Liver (tissue), 9 donors: ENCODE data around the gene ZCCHC9. TPM values are rescaled to one million over a fixed set of nuclear protein-coding genes. Genes with fewer than 3 reads are reported as not detected.

Source experiments
- DNase-seq: peaks from one replicate; pipeline ENCODE4 v3.0.0-alpha.2; 2017; ENCODE audit warnings: low spot score
- H3K27ac ChIP-seq, 2 donors: one replicate each; pipeline ENCODE4 v1.7.0; 2013; ENCODE audit warnings: inconsistent platforms in 2 of 2, low read length in 2 of 2, control low read depth in 1 of 2, low read depth in 1 of 2, mild to moderate bottlenecking in 1 of 2
- H3K27me3 ChIP-seq, 4 donors: one replicate each; pipeline versions ENCODE4 v1.6.1 to v1.7.0; 2013; ENCODE audit warnings: low read length in 3 of 4, inconsistent platforms in 1 of 4, mild to moderate bottlenecking in 1 of 4, moderate library complexity in 1 of 4; ENCODE audit not compliant: control insufficient read depth in 4 of 4, insufficient read depth in 4 of 4
- H3K36me3 ChIP-seq, 4 donors: one replicate each; pipeline versions ENCODE4 v1.6.1 to v1.7.0; 2013; ENCODE audit warnings: low read length in 3 of 4, mild to moderate bottlenecking in 3 of 4, low read depth in 1 of 4, moderate library complexity in 1 of 4; ENCODE audit not compliant: control insufficient read depth in 4 of 4, insufficient read depth in 3 of 4
- H3K4me1 ChIP-seq, 4 donors: one replicate each; pipeline versions ENCODE4 v1.6.1 to v1.7.0; 2013; ENCODE audit warnings: low read length in 3 of 4, mild to moderate bottlenecking in 3 of 4, moderate library complexity in 1 of 4; ENCODE audit not compliant: control insufficient read depth in 4 of 4, insufficient read depth in 4 of 4
- H3K4me3 ChIP-seq, 3 donors: one replicate each; pipeline versions ENCODE4 v1.6.1 to v1.7.0; 2013; ENCODE audit warnings: low read length in 3 of 3, control low read depth in 1 of 3, low read depth in 1 of 3, mild to moderate bottlenecking in 1 of 3
- H3K9ac ChIP-seq, 2 donors: one replicate each; pipeline ENCODE4 v1.7.0; 2013; ENCODE audit warnings: low read length in 2 of 2, mild to moderate bottlenecking in 2 of 2, moderate library complexity in 2 of 2, control low read depth in 1 of 2, low read depth in 1 of 2
- H3K9me3 ChIP-seq, 4 donors: one replicate each; pipeline versions ENCODE4 v1.6.1 to v1.7.0; 2013; ENCODE audit warnings: low read length in 3 of 4; ENCODE audit not compliant: control insufficient read depth in 4 of 4
- EGR1 ChIP-seq, 2 donors: IDR thresholded peaks; 2 replicates each; pipeline ENCODE4 v1.6.1; 2016 to 2018; ENCODE audit warnings: antibody characterized with exemption in 2 of 2, low read depth in 2 of 2
- FOXA1 ChIP-seq: IDR thresholded peaks from 2 replicates; pipeline ENCODE4 v1.6.1; 2016; ENCODE audit warnings: antibody characterized with exemption
- FOXA2 ChIP-seq: IDR thresholded peaks from 2 replicates; pipeline ENCODE4 v1.6.1; 2016; ENCODE audit warnings: antibody characterized with exemption
- GABPA ChIP-seq, 2 donors: IDR thresholded peaks in 1 of 2; conservative IDR thresholded peaks in 1 of 2; 2 replicates each; pipeline ENCODE4 v1.6.1; 2016; ENCODE audit warnings: antibody characterized with exemption in 2 of 2, mild to moderate bottlenecking in 1 of 2, moderate library complexity in 1 of 2
- HNF4A ChIP-seq, 2 donors: conservative IDR thresholded peaks; 2 replicates each; pipeline ENCODE4 v1.6.1; 2016; ENCODE audit warnings: antibody characterized with exemption in 2 of 2, mild to moderate bottlenecking in 2 of 2
- HNF4G ChIP-seq: IDR thresholded peaks from 2 replicates; pipeline ENCODE4 v1.6.1; 2016; ENCODE audit warnings: antibody characterized with exemption
- JUND ChIP-seq, 2 donors: IDR thresholded peaks; 2 replicates each; pipeline ENCODE4 v1.6.1; 2016; ENCODE audit warnings: antibody characterized with exemption in 2 of 2
- RAD21 ChIP-seq, 2 donors: IDR thresholded peaks; 2 replicates each; pipeline ENCODE4 v1.6.1; 2016; ENCODE audit warnings: antibody characterized with exemption in 2 of 2, mild to moderate bottlenecking in 2 of 2
- RXRA ChIP-seq, 2 donors: IDR thresholded peaks; 2 replicates each; pipeline ENCODE4 v1.6.1; 2017 to 2018; ENCODE audit warnings: antibody characterized with exemption in 2 of 2, mild to moderate bottlenecking in 1 of 2
- SP1 ChIP-seq: IDR thresholded peaks from 2 replicates; pipeline ENCODE4 v1.6.1; 2018; ENCODE audit warnings: antibody characterized with exemption, mild to moderate bottlenecking
- TAF1 ChIP-seq: conservative IDR thresholded peaks from 2 replicates; pipeline ENCODE4 v1.6.1; 2016; ENCODE audit warnings: antibody characterized with exemption, mild to moderate bottlenecking
- YY1 ChIP-seq: IDR thresholded peaks from 2 replicates; pipeline ENCODE4 v1.6.1; 2016; ENCODE audit warnings: antibody characterized with exemption, mild to moderate bottlenecking
- WGBS: extraction: QIAGEN DNeasy Blood & Tissue Kit; methylation state at CpG from one replicate; pipeline ENCODE4 v1.1.7; 2013; 5-methylcytosine and 5-hydroxymethylcytosine counted together
- polyA plus RNA-seq, 2 donors: library from polyadenylated mRNA; stranded (reverse) in 1 of 2; unstranded in 1 of 2; fragments of 200-250 nt in 1 of 2; fragments of >200 nt in 1 of 2; fragmentation: Nextera tagmentation in 1 of 2; extraction: Ambion mirVana in 1 of 2; gene quantifications; one replicate each; pipeline versions ENCODE4 v1.2.1 to v1.2.3, GENCODE V29; 2013 to 2015
- total RNA-seq, 2 donors: library from RNA; depleted of rRNA; stranded (reverse); fragments of >200 nt; gene quantifications; one replicate each; pipeline ENCODE4 v1.2.3, GENCODE V29; 2014
- TF ChIP-seq, protein P1 (sequence below): fragments of 150-350 bp; IDR thresholded peaks from 2 replicates; pipeline ENCODE4 v1.5.1; 2017; ENCODE audit warnings: improper control_type of control experiment, low read depth, low read length; ENCODE audit not compliant: missing input control
- TF ChIP-seq, protein P2 (sequence below): IDR thresholded peaks from 2 replicates; pipeline ENCODE4 v1.6.1; 2016; ENCODE audit warnings: antibody characterized with exemption
- TF ChIP-seq, protein P3 (sequence below): IDR thresholded peaks from 2 replicates; pipeline ENCODE4 v1.6.1; 2016; ENCODE audit warnings: antibody characterized with exemption, mild to moderate bottlenecking
- TF ChIP-seq, protein P4 (sequence below): IDR thresholded peaks from 2 replicates; pipeline ENCODE4 v1.6.1; 2016; ENCODE audit warnings: antibody characterized with exemption
- donor health status: healthy.
- donor health status: healthy.
- donor health status: healthy.
- donor health status: healthy.
- donor health status: healthy.

The ZCCHC9 gene
- total and polyA plus RNA-seq, 4 donors = 13.5 to 19.9 (median 19.0) TPM

DNA sequence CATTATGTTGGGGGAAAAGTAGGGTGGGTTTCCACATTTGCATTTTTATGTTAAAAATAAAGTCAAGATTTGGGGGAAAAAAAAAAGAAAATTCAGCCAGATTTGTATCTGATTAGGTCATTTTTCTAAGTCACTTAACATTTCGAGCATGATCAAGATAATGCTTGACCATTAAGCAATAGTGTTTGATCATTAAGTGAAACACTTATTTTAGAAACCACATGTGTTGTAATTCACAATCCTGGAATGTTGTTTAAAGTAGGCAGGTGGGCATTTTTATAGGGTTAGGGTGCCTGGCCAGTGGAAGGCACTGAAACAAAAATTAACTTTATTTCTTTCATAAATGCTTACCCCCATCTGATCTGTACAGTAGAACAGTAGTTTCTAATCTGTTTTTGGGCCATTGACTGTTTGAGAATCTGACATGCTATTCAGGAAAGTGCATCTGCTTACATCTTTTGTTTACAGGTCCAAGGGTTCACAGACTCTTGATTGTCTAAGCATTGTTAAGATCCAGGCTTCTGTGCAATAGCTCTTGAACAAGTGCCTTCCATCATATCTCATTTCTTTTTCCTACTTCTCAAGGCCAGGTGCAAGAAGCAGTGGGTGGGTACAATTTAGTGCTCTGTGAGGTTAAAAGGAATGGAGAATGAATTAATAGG lies 9.1 kb downstream of the ZCCHC9 start:
- Histone ChIP-seq H3K36me3 (peaks cover 0 to 26% (median 20%) of the 10 kb centered on the region in 4 donors), H3K4me3 (no peak overlapping the region), H3K9ac (no peak overlapping the region), H3K9me3 (no peaks in the 10 kb centered on the region), H3K27me3 (no peaks in the 10 kb centered on the region), H3K27ac (peak overlapping the region; percentile 55 to 68), H3K4me1 (peaks cover 5 to 16% (median 8%) of the 10 kb centered on the region in 4 donors)
- peak in 1 of 2 donors; percentile 18 for TF ChIP-seq RXRA (IDR thresholded peaks at IDR 0.05)
- TF ChIP-seq HNF4A (conservative IDR thresholded peaks at IDR 0.05) = peak; percentile 50 to 59
- TF ChIP-seq GABPA (IDR thresholded peaks at IDR 0.05 in 1 of 2, conservative IDR thresholded peaks at IDR 0.05 in 1 of 2) = no peak
- TF ChIP-seq RAD21 (IDR thresholded peaks at IDR 0.05) = peak in 1 of 2 donors; percentile 3
- peak; percentile 28 for TF ChIP-seq SP1
- TF ChIP-seq, protein P1, sequence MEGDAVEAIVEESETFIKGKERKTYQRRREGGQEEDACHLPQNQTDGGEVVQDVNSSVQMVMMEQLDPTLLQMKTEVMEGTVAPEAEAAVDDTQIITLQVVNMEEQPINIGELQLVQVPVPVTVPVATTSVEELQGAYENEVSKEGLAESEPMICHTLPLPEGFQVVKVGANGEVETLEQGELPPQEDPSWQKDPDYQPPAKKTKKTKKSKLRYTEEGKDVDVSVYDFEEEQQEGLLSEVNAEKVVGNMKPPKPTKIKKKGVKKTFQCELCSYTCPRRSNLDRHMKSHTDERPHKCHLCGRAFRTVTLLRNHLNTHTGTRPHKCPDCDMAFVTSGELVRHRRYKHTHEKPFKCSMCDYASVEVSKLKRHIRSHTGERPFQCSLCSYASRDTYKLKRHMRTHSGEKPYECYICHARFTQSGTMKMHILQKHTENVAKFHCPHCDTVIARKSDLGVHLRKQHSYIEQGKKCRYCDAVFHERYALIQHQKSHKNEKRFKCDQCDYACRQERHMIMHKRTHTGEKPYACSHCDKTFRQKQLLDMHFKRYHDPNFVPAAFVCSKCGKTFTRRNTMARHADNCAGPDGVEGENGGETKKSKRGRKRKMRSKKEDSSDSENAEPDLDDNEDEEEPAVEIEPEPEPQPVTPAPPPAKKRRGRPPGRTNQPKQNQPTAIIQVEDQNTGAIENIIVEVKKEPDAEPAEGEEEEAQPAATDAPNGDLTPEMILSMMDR = no peak
- TF ChIP-seq JUND (IDR thresholded peaks at IDR 0.05) = peak in 1 of 2 donors; percentile 30
- TF ChIP-seq, protein P2, sequence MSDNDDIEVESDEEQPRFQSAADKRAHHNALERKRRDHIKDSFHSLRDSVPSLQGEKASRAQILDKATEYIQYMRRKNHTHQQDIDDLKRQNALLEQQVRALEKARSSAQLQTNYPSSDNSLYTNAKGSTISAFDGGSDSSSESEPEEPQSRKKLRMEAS = peak; percentile 26
- no peak for DNase-seq
- 34% methylated on average over 1 of the region's 1 CpG for WGBS

DNA sequence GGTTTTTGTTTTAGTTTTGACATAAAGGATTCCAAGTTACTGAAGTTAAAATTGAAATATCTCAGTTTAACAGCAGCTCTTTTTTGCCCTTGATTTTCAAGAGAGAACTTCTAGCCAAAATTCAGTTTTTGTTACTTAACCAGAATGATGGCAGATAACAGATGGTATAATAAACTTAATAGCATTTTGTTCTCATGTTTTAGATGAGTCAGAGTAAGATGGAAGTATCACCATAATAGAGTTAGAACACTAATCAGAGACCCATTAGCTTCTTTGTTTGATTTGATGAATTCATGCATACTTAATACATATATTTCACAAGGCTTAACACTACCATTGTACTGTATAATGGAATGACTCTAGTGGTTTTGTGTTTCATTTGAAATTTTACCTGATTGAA lies 11.9 kb downstream of the ZCCHC9 start:
- Histone ChIP-seq H3K36me3 (peaks cover 0 to 26% (median 21%) of the 10 kb centered on the region in 4 donors), H3K4me3 (no peak overlapping the region), H3K27me3 (no peaks in the 10 kb centered on the region), H3K27ac (no peak overlapping the region), H3K9ac (no peak overlapping the region), H3K4me1 (peaks cover 3 to 16% (median 8%) of the 10 kb centered on the region in 4 donors), H3K9me3 (no peaks in the 10 kb centered on the region)
- DNase-seq = no peak
- TF ChIP-seq SP1 = no peak
- TF ChIP-seq HNF4G = no peak
- TF ChIP-seq, protein P2 = no peak
- TF ChIP-seq GABPA (IDR thresholded peaks at IDR 0.05 in 1 of 2, conservative IDR thresholded peaks at IDR 0.05 in 1 of 2) = no peak
- TF ChIP-seq, protein P3, sequence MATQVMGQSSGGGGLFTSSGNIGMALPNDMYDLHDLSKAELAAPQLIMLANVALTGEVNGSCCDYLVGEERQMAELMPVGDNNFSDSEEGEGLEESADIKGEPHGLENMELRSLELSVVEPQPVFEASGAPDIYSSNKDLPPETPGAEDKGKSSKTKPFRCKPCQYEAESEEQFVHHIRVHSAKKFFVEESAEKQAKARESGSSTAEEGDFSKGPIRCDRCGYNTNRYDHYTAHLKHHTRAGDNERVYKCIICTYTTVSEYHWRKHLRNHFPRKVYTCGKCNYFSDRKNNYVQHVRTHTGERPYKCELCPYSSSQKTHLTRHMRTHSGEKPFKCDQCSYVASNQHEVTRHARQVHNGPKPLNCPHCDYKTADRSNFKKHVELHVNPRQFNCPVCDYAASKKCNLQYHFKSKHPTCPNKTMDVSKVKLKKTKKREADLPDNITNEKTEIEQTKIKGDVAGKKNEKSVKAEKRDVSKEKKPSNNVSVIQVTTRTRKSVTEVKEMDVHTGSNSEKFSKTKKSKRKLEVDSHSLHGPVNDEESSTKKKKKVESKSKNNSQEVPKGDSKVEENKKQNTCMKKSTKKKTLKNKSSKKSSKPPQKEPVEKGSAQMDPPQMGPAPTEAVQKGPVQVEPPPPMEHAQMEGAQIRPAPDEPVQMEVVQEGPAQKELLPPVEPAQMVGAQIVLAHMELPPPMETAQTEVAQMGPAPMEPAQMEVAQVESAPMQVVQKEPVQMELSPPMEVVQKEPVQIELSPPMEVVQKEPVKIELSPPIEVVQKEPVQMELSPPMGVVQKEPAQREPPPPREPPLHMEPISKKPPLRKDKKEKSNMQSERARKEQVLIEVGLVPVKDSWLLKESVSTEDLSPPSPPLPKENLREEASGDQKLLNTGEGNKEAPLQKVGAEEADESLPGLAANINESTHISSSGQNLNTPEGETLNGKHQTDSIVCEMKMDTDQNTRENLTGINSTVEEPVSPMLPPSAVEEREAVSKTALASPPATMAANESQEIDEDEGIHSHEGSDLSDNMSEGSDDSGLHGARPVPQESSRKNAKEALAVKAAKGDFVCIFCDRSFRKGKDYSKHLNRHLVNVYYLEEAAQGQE = no peak
- TF ChIP-seq FOXA1 = no peak
- no peak for TF ChIP-seq FOXA2
- no peak for TF ChIP-seq YY1
- TF ChIP-seq, protein P1 = no peak
- no peak for TF ChIP-seq HNF4A (conservative IDR thresholded peaks at IDR 0.05)
- TF ChIP-seq EGR1 (IDR thresholded peaks at IDR 0.05; ENCODE audit: low read depth in 2 of 2) = no peak
- TF ChIP-seq, protein P4, sequence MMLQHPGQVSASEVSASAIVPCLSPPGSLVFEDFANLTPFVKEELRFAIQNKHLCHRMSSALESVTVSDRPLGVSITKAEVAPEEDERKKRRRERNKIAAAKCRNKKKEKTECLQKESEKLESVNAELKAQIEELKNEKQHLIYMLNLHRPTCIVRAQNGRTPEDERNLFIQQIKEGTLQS = no peak
- no peak for TF ChIP-seq TAF1
